Ovary (tissue), 10 donors: ENCODE measurements around the gene ZBTB1. TPM values are rescaled to one million over a fixed set of nuclear protein-coding genes. Genes with fewer than 3 reads are reported as not detected.
A peak's percentile ranks its signal among the peaks of the same experiment; 100 is the strongest.

Source experiments
- DNase-seq, 5 donors: peaks; one replicate each; pipeline ENCODE4 v3.0.0-alpha.2; 2019 to 2020
- H3K27ac ChIP-seq, 2 donors: fragments of 200-600 bp; one replicate each; pipeline versions ENCODE4 v1.5.1 to v1.8.0; 2019 to 2022
- H3K27me3 ChIP-seq: fragments of 200-600 bp; one replicate; pipeline ENCODE4 v1.8.0; 2022
- H3K36me3 ChIP-seq: fragments of 200-600 bp; sonication (generic); one replicate; pipeline ENCODE4 v1.5.1; 2019
- H3K4me1 ChIP-seq: one replicate; pipeline ENCODE4 v1.8.1; 2013; ENCODE audit warnings: mild to moderate bottlenecking, moderate library complexity; ENCODE audit not compliant: insufficient read depth
- H3K4me3 ChIP-seq: fragments of 200-600 bp; sonication (generic); one replicate; pipeline ENCODE4 v1.5.1; 2017
- H3K9me3 ChIP-seq, 2 donors: fragments of 200-600 bp in 1 of 2; sonication (generic) in 1 of 2; one replicate each; pipeline versions ENCODE4 v1.5.1 to v1.8.1; 2013 to 2019; ENCODE audit warnings: mild to moderate bottlenecking in 1 of 2, moderate library complexity in 1 of 2
- EP300 ChIP-seq: sonication (generic); formaldehyde crosslinking; IDR thresholded peaks from one replicate; pipeline ENCODE4 v1.6.1; 2017; ENCODE audit warnings: antibody characterized with exemption
- POLR2A ChIP-seq: fragments of 450-650 bp; IDR thresholded peaks from one replicate; pipeline ENCODE4 v1.6.1; 2017; ENCODE audit warnings: antibody characterized with exemption, mild to moderate bottlenecking, moderate library complexity
- WGBS, 3 donors: extraction: QIAGEN DNeasy Blood & Tissue Kit in 1 of 3; methylation state at CpG; one replicate each; pipeline versions ENCODE4 v1.1.5 to v1.1.7; 2013 to 2017; 5-methylcytosine and 5-hydroxymethylcytosine counted together
- intact Hi-C, 4 donors: fragments of 100-400 bp; cut with DNase I; formaldehyde crosslinking; loops; one replicate each; pipeline versions ENCODE4 v1.11.0 to v1.15.1; 2022 to 2023
- long read RNA-seq, 3 donors: library from polyadenylated mRNA in 2 of 3; unstranded in 2 of 3; transcript quantifications; one replicate each; pipeline ENCODE4 v2.0.0 and lab custom pipeline, GENCODE V29; 2021 to 2026
- polyA plus RNA-seq, 2 donors: library from polyadenylated mRNA; stranded (reverse); fragments of 200-250 nt in 1 of 2; fragments of 350-450 nt in 1 of 2; fragmentation: Illumina TruSeq in 1 of 2; extraction: RNeasy Lipid Tissue Mini Kit (QIAGEN cat#74804) in 1 of 2; gene quantifications; one replicate each; pipeline ENCODE4 v1.2.3, GENCODE V29; 2013 to 2014
- total RNA-seq, 7 donors: library from RNA; depleted of rRNA in 2 of 7; stranded (reverse); fragments of >200 nt in 2 of 7; fragmentation: NEBNext Ultra II Directional in 3 of 7; extraction: Animal tissue kit (Norgen Biotek cat#: 25700) in 3 of 7; gene quantifications; one replicate each; pipeline versions ENCODE4 v1.1.0 to v1.2.4, GENCODE V29; 2016 to 2023
- TF ChIP-seq, protein P1 (sequence below), 3 donors: fragments of 450-650 bp in 2 of 3; fragments of 200-600 bp in 1 of 3; IDR thresholded peaks; one replicate each; pipeline versions ENCODE4 v1.5.1 to v1.8.0; 2016 to 2022; ENCODE audit warnings: antibody characterized with exemption in 3 of 3, mild to moderate bottlenecking in 1 of 3
- donor health status: DM: no; HTN: no; CAD: no; lungs with moderate emphysema.
- donor health status: DM: no; HTN: no; CAD: no.
- donor health status: Bipolar disorder and iron deficiency.
- donor health status: DM: yes; HTN: yes; CAD: no.
- donor health status: DM: no; HTN: no; CAD: no.
- donor health status: DM: yes; HTN: yes; CAD: no.

ZBTB1 gene, protein sequence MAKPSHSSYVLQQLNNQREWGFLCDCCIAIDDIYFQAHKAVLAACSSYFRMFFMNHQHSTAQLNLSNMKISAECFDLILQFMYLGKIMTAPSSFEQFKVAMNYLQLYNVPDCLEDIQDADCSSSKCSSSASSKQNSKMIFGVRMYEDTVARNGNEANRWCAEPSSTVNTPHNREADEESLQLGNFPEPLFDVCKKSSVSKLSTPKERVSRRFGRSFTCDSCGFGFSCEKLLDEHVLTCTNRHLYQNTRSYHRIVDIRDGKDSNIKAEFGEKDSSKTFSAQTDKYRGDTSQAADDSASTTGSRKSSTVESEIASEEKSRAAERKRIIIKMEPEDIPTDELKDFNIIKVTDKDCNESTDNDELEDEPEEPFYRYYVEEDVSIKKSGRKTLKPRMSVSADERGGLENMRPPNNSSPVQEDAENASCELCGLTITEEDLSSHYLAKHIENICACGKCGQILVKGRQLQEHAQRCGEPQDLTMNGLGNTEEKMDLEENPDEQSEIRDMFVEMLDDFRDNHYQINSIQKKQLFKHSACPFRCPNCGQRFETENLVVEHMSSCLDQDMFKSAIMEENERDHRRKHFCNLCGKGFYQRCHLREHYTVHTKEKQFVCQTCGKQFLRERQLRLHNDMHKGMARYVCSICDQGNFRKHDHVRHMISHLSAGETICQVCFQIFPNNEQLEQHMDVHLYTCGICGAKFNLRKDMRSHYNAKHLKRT
- total RNA-seq, result 10 to 100 TPM; 30.6 to 35.8 (median 34.6) TPM
- 10 to 100 TPM; 13.0 to 28.3 TPM for polyA plus RNA-seq
- long read RNA-seq, donor 1, full-length matches to known transcripts, result 3 of 21 reads
- long read RNA-seq, donor 1, partial matches to known transcripts, result 10 of 21 reads
- long read RNA-seq, donor 1, other reads (novel, unspliced or antisense), result 8 of 21 reads
- long read RNA-seq, donor 2, partial matches to known transcripts, result 31 of 32 reads
- long read RNA-seq, donor 2, other reads (novel, unspliced or antisense), result 0 of 32 reads
- long read RNA-seq, donor 3, full-length matches to known transcripts, result 7 of 48 reads
- long read RNA-seq, donor 3, partial matches to known transcripts, result 32 of 48 reads
- long read RNA-seq, donor 3, other reads (novel, unspliced or antisense), result 9 of 48 reads

DNA sequence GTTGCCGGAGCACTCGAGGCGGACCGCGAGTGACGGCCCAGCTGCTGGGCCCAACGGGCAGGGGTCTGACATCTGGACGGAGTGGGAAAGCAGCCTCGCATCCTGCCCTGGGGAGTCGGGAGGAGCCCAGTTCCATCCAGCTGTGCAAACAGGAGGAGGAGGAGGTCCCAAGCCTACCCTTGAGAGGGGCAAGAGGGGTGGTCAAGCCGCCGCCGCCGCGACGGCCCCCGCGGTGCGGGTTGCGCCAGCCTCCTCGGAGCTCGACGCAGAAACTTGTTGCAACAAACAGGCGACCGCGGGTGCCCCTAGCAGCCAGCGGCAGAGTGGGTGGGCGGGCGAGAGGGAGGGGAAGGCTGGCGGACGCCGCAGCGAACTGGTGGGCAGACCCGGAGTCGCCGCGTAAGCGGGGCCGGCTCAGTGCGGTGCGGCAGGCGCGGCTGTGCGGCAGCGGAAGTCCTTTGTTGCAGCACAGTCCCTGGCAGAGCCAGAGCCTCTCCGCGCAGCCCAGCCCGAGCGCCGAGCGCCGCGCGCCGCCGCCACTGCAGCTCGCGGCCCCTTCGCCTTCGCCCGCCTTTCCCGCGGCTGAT is at the start of gene ZBTB1:
TSS of gene ZBTB1 (plus strand) at position 461 of the 587 bp plus-strand sequence. CDS start 16,735 bp downstream, outside the sequence.
- TF ChIP-seq, protein P1, sequence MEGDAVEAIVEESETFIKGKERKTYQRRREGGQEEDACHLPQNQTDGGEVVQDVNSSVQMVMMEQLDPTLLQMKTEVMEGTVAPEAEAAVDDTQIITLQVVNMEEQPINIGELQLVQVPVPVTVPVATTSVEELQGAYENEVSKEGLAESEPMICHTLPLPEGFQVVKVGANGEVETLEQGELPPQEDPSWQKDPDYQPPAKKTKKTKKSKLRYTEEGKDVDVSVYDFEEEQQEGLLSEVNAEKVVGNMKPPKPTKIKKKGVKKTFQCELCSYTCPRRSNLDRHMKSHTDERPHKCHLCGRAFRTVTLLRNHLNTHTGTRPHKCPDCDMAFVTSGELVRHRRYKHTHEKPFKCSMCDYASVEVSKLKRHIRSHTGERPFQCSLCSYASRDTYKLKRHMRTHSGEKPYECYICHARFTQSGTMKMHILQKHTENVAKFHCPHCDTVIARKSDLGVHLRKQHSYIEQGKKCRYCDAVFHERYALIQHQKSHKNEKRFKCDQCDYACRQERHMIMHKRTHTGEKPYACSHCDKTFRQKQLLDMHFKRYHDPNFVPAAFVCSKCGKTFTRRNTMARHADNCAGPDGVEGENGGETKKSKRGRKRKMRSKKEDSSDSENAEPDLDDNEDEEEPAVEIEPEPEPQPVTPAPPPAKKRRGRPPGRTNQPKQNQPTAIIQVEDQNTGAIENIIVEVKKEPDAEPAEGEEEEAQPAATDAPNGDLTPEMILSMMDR (IDR thresholded peaks at IDR 0.05), result no peak
- TF ChIP-seq POLR2A, result peak; percentile 5
- Histone ChIP-seq H3K36me3 (no peaks in the 10 kb centered on the region), H3K27ac (peak within 1 kb of the TSS; percentile 95 to 99), H3K9me3 (no peaks in the 10 kb centered on the region), H3K27me3 (no peaks in the 10 kb centered on the region), H3K4me1 (peaks cover 10% of the 10 kb centered on the region), H3K4me3 (peak within 1 kb of the TSS; percentile 89)
- intact Hi-C loops, result loop anchor here in 1 of 4 donors (10.0 kb wide), 1 partner anchor 160 kb away; no protein-coding TSS in a partner anchor
- DNase-seq, result peak; percentile 71 to 83 (median 77)
- 0 to 1% (median 0%) methylated on average over 54 to 63 of the region's 63 CpGs for WGBS, 3 donors

DNA sequence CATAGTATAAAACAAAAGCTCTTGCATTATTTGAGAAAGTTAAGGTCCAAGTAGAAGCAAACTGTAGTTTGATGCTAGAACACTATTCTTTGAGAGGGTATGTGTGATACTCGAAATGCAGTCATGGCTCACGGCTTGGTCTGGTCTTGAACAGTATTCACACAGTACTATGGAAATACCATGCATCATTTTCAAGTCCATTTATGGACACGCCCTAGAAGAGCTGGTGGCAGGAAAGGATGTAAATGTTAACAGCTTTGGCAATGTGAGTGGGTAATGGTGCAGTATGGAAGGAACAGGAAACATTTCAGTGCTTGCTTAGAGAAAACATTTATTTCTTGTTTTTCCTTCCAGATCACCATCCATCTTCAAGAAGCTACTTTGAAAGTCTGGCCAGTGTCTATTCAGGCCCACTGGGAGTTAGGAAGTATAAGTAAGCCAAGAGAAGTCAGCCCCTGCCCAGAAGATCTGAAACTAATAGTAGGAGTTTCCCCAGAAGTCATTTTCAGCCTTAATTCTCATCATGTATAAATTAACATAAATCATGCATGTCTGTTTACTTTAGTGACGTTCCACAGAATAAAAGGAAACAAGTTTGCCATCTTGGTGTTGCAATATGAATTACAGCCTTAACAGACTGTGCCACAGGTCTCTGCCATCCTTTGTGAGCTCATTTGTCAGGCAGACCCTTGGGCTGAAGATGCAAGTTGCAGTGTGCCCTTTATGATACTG is 45.0 kb upstream of the ZBTB1 start:
- Histone ChIP-seq H3K27me3 (no peaks in the 10 kb centered on the region), H3K4me3 (no peak overlapping the region), H3K36me3 (no peaks in the 10 kb centered on the region), H3K9me3 (no peaks in the 10 kb centered on the region), H3K4me1 (peaks cover 1% of the 10 kb centered on the region), H3K27ac (no peak overlapping the region)
- intact Hi-C loops, result no loop called here
- TF ChIP-seq EP300, result no peak
- TF ChIP-seq POLR2A, result no peak
- TF ChIP-seq, protein P1 (IDR thresholded peaks at IDR 0.05), result no peak
- WGBS, 3 donors, result 84 to 89% (median 89%) methylated on average over 4 of the region's 4 CpGs
- DNase-seq, result no peak

DNA sequence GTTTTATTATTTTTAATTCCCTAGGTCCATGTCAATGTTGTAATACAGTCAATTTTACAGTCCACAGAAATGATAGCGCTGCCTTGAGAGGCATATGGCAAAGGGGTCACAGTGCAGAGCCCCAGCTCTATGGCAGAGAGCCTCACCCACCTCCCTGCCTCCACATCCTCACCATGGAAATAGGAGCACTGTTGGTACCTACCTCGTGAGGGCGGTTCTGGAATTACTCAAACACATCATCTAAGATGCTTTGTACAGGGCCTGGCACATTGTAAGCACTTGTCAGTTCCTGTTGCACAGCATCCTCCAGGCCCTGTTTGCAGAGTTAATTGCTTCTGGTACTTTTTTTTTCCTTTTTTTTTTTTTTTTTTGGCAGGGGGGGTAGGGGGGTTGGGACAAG is 43.3 kb upstream of the ZBTB1 start:
- no peaks in the 10 kb centered on the region for H3K9me3 ChIP-seq
- H3K27me3 ChIP-seq, result no peaks in the 10 kb centered on the region
- DNase-seq, result no peak
- WGBS, 3 donors, result 71 to 92% (median 80%) methylated on average over 3 of the region's 3 CpGs
- H3K4me1 ChIP-seq, result peaks cover 2% of the 10 kb centered on the region
- intact Hi-C loops, result no loop called here
- H3K27ac ChIP-seq, result no peak overlapping the region
- no peak for TF ChIP-seq EP300
- TF ChIP-seq POLR2A, result no peak
- TF ChIP-seq, protein P1 (IDR thresholded peaks at IDR 0.05), result no peak
- H3K36me3 ChIP-seq, result no peaks in the 10 kb centered on the region
- H3K4me3 ChIP-seq, result no peak overlapping the region
